SK-N-SH (cell line): Measurements from ENCODE around the gene CHST7. TPM values are rescaled to one million over a fixed set of nuclear protein-coding genes. Genes with fewer than 3 reads are reported as not detected.

Experiments
- CTCF ChIA-PET: fragments of 300-600, 350-600 bp; formaldehyde crosslinking; extraction: SDS; loops from one replicate; lab custom pipeline; 2021; lab: Yijun Ruan, JAX
- POLR2A ChIA-PET: fragments of 350-600 bp; sonication (Branson Sonifier 250); formaldehyde crosslinking; extraction: SDS; loops from one replicate; lab custom pipeline; 2020; ENCODE audit warnings: antibody characterized with exemption, inconsistent platforms; lab: Yijun Ruan, JAX
- DNase-seq: peaks from one replicate; pipeline ENCODE4 v3.0.0; 2012
- H2AFZ ChIP-seq: fragments of 200-600 bp; sonication (generic); 2 replicates; pipeline ENCODE4 v1.8.1; 2016; ENCODE audit warnings: antibody characterized with exemption, mild to moderate bottlenecking, low read depth
- H3F3A ChIP-seq: fragments of 200-600 bp; sonication (generic); replicated peaks from 2 replicates; pipeline ENCODE3; 2016; ENCODE audit warnings: antibody characterized with exemption, mild to moderate bottlenecking; ENCODE audit not compliant: insufficient read depth
- H3K27ac ChIP-seq, 2 experiments: fragments of 200-500 bp in 1 of 2; fragments of 200-600 bp in 1 of 2; sonication (Bioruptor generic) in 1 of 2; sonication (generic), shearing (Covaris generic) in 1 of 2; 2 replicates each; pipeline versions ENCODE4 v1.5.1 to v1.6.1; 2014 to 2016; ENCODE audit warnings: low read depth in 2 of 2, inconsistent platforms in 1 of 2, low read length in 1 of 2, mild to moderate bottlenecking in 1 of 2, mixed read lengths in 1 of 2
- H3K27me3 ChIP-seq: fragments of 200-600 bp; sonication (generic), shearing (Covaris generic); 2 replicates; pipeline ENCODE4 v1.6.1; 2016; ENCODE audit warnings: mixed run types; ENCODE audit not compliant: insufficient read depth
- H3K36me3 ChIP-seq, 2 experiments: fragments of 200-500 bp in 1 of 2; fragments of 200-600 bp in 1 of 2; sonication (Bioruptor generic) in 1 of 2; sonication (generic) in 1 of 2; replicated peaks in 1 of 2; 2 replicates each; pipeline versions ENCODE3 to v1.5.1; 2014 to 2016; ENCODE audit warnings: low read length in 1 of 2, mild to moderate bottlenecking in 1 of 2; ENCODE audit not compliant: insufficient read depth in 2 of 2, control insufficient read depth in 1 of 2
- H3K4me1 ChIP-seq, 2 experiments: fragments of 200-500 bp in 1 of 2; fragments of 200-600 bp in 1 of 2; sonication (Bioruptor generic) in 1 of 2; sonication (generic), shearing (Covaris generic) in 1 of 2; 2 replicates each; pipeline versions ENCODE4 v1.5.1 to v1.6.1; 2014 to 2016; ENCODE audit warnings: low read depth in 1 of 2, low read length in 1 of 2, mixed run types in 1 of 2; ENCODE audit not compliant: insufficient read depth in 2 of 2, control insufficient read depth in 1 of 2
- H3K4me2 ChIP-seq: fragments of 200-600 bp; sonication (generic), shearing (Covaris generic); 2 replicates; pipeline ENCODE4 v1.6.1; 2017; ENCODE audit warnings: mixed run types
- H3K4me3 ChIP-seq, 2 experiments: fragments of 200-500 bp in 1 of 2; fragments of 200-600 bp in 1 of 2; sonication (Bioruptor generic) in 1 of 2; sonication (generic), shearing (Covaris generic) in 1 of 2; 2 replicates each; pipeline versions ENCODE4 v1.5.1 to v1.8.1; 2014 to 2016; ENCODE audit warnings: low read depth in 2 of 2, inconsistent platforms in 1 of 2, low read length in 1 of 2, mild to moderate bottlenecking in 1 of 2, mixed read lengths in 1 of 2, moderate library complexity in 1 of 2
- H3K79me2 ChIP-seq: fragments of 200-600 bp; sonication (generic); 2 replicates; pipeline ENCODE4 v1.8.1; 2017; ENCODE audit warnings: mild to moderate bottlenecking; ENCODE audit not compliant: insufficient read depth
- H3K9ac ChIP-seq: fragments of 200-600 bp; sonication (generic); 2 replicates; pipeline ENCODE4 v1.6.1; 2017; ENCODE audit warnings: mixed run types
- H3K9me2 ChIP-seq: fragments of 200-600 bp; sonication (generic); 2 replicates; pipeline ENCODE4 v1.6.1; 2017; ENCODE audit warnings: mixed run types
- H3K9me3 ChIP-seq: fragments of 200-600 bp; sonication (generic); 2 replicates; pipeline ENCODE4 v1.6.1; 2017; ENCODE audit warnings: mixed run types, mild to moderate bottlenecking, moderate library complexity
- H4K20me1 ChIP-seq: fragments of 200-600 bp; sonication (generic); 2 replicates; pipeline ENCODE4 v1.6.1; 2017; ENCODE audit warnings: mild to moderate bottlenecking, mixed run types; ENCODE audit not compliant: insufficient read depth
- CHD2 ChIP-seq: fragments of 150-350 bp; IDR thresholded peaks from 2 replicates; pipeline ENCODE4 v1.6.1; 2018; ENCODE audit warnings: low read length; ENCODE audit not compliant: partially characterized antibody
- CTCF ChIP-seq: fragments of 200-600 bp; sonication (generic); IDR thresholded peaks from 2 replicates; pipeline ENCODE4 v1.6.1; 2017; ENCODE audit warnings: antibody characterized with exemption, mild to moderate bottlenecking, moderate library complexity
- ELF1 ChIP-seq: IDR thresholded peaks from 2 replicates; pipeline ENCODE4 v1.4.0; 2012
- FOXM1 ChIP-seq: IDR thresholded peaks from 2 replicates; pipeline ENCODE4 v1.4.0; 2012; ENCODE audit warnings: low read depth, mild to moderate bottlenecking
- GABPA ChIP-seq: IDR thresholded peaks from 2 replicates; pipeline ENCODE4 v1.4.0; 2012; ENCODE audit warnings: low read depth, mild to moderate bottlenecking
- MEF2A ChIP-seq: IDR thresholded peaks from 2 replicates; pipeline ENCODE4 v1.4.0; 2012; ENCODE audit warnings: low read depth, borderline replicate concordance
- NFIC ChIP-seq: IDR thresholded peaks from 2 replicates; pipeline ENCODE4 v1.4.0; 2012; ENCODE audit warnings: borderline replicate concordance
- NRF1 ChIP-seq: IDR thresholded peaks from 2 replicates; pipeline ENCODE4 v1.6.1; 2012; ENCODE audit warnings: low read depth, mild to moderate bottlenecking, low read length
- RCOR1 ChIP-seq: fragments of 150-350 bp; IDR thresholded peaks from 2 replicates; pipeline ENCODE4 v1.6.1; 2017; ENCODE audit warnings: antibody characterized with exemption, low read length
- REST ChIP-seq: IDR thresholded peaks from 2 replicates; pipeline ENCODE4 v1.6.1; 2012; ENCODE audit warnings: mild to moderate bottlenecking, low read depth, low read length, moderate library complexity
- RFX5 ChIP-seq: IDR thresholded peaks from 2 replicates; pipeline ENCODE4 v1.6.1; 2012; ENCODE audit warnings: mild to moderate bottlenecking, improper control_type of control experiment, low read length
- RXRA ChIP-seq: IDR thresholded peaks from 2 replicates; pipeline ENCODE4 v1.4.0; 2012; ENCODE audit warnings: low read depth, mild to moderate bottlenecking, borderline replicate concordance
- TEAD4 ChIP-seq: IDR thresholded peaks from 2 replicates; pipeline ENCODE4 v1.4.0; 2012; ENCODE audit warnings: mild to moderate bottlenecking, borderline replicate concordance; ENCODE audit not compliant: insufficient read depth
- USF2 ChIP-seq: fragments of 150-350 bp; IDR thresholded peaks from 2 replicates; pipeline ENCODE4 v1.6.1; 2017; ENCODE audit warnings: antibody characterized with exemption, low read length, low read depth, borderline replicate concordance
- YY1 ChIP-seq: IDR thresholded peaks from 2 replicates; pipeline ENCODE4 v1.4.0; 2012; ENCODE audit warnings: low read depth, mild to moderate bottlenecking
- WGBS: methylation state at CpG from one replicate; pipeline ENCODE4 v1.1.6; 2017; ENCODE audit warnings: low lambda C conversion rate; 5-methylcytosine and 5-hydroxymethylcytosine counted together
- polyA plus RNA-seq, 3 experiments: library from polyadenylated mRNA; depleted of rRNA; stranded (reverse); fragments of >200 nt; gene quantifications; 2 replicates each; pipeline ENCODE4 v1.2.3, GENCODE V29; 2012
- TF ChIP-seq, protein P1 (sequence below): IDR thresholded peaks from 2 replicates; pipeline ENCODE4 v1.4.0; 2012; ENCODE audit warnings: low read depth, borderline replicate concordance
- TF ChIP-seq, protein P2 (sequence below): IDR thresholded peaks from 2 replicates; pipeline ENCODE4 v1.4.0; 2012; ENCODE audit warnings: low read depth, borderline replicate concordance

The CHST7 gene
- polyA plus RNA-seq, 1 of the 3 experiments (the other 2 are of a cell fraction) = 6.2 TPM

DNA sequence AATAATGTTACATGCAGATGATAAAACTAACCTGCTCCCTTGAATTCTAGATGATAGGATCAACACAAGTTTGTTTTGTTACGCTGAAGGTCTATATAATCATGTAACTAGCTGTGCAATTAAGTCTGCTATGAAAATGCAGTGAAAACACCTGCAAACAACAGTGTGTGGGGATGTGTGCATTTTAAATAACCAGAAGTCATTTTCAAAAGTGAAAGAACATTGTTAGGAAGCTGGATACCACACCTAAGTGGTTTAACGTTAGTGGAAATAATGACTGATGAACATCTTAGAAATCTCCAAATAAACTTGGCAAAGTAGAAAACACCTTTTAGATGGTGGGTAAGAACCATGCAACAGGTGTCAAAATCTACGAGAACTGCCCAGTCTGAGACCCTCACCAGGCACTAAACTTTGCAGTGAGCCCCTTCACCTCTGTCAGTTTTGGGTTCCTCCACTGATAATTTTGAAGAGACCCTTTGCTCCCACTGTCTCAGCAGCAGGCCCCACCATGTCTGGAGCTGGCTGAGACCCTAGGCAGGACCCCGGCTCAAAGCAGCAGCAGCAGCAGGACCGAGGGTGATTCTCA lies 36.6 kb downstream of the CHST7 start:
- H3K9me3 ChIP-seq = no peaks in the 10 kb centered on the region
- no peaks in the 10 kb centered on the region for H4K20me1 ChIP-seq
- H3K9me2 ChIP-seq = no peaks in the 10 kb centered on the region
- WGBS = 54% methylated on average over 4 of the region's 5 CpGs
- H3K9ac ChIP-seq = no peak overlapping the region
- H3K36me3 ChIP-seq = no peaks in the 10 kb centered on the region
- H2AFZ ChIP-seq = no peak overlapping the region
- H3K4me3 ChIP-seq = no peak overlapping the region
- ChIA-PET CTCF (interaction anchor here (1.5 kb wide), 1 partner anchor 12 kb away, joined by 3 read pairs; no protein-coding TSS in a partner anchor), POLR2A (no interaction called here)
- H3K4me1 ChIP-seq = no peaks in the 10 kb centered on the region
- peaks cover 19% of the 10 kb centered on the region; the same call in 1 of the 2 replicates for H3K27me3 ChIP-seq
- no peak overlapping the region for H3K4me2 ChIP-seq
- H3K79me2 ChIP-seq = no peaks in the 10 kb centered on the region
- H3K27ac ChIP-seq = no peak overlapping the region
- no peak for DNase-seq
- no peak for TF ChIP-seq RXRA
- TF ChIP-seq YY1 = no peak
- no peak for TF ChIP-seq NFIC
- no peak for TF ChIP-seq TEAD4
- no peak for TF ChIP-seq RCOR1
- TF ChIP-seq USF2 = no peak
- no peak for TF ChIP-seq MEF2A
- TF ChIP-seq RFX5 = no peak
- no peak for TF ChIP-seq GABPA
- TF ChIP-seq CHD2 = no peak
- TF ChIP-seq REST = no peak
- TF ChIP-seq, protein P1, sequence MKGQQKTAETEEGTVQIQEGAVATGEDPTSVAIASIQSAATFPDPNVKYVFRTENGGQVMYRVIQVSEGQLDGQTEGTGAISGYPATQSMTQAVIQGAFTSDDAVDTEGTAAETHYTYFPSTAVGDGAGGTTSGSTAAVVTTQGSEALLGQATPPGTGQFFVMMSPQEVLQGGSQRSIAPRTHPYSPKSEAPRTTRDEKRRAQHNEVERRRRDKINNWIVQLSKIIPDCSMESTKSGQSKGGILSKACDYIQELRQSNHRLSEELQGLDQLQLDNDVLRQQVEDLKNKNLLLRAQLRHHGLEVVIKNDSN = no peak
- TF ChIP-seq ELF1 = no peak
- no peak for TF ChIP-seq NRF1
- TF ChIP-seq CTCF = no peak
- TF ChIP-seq, protein P2, sequence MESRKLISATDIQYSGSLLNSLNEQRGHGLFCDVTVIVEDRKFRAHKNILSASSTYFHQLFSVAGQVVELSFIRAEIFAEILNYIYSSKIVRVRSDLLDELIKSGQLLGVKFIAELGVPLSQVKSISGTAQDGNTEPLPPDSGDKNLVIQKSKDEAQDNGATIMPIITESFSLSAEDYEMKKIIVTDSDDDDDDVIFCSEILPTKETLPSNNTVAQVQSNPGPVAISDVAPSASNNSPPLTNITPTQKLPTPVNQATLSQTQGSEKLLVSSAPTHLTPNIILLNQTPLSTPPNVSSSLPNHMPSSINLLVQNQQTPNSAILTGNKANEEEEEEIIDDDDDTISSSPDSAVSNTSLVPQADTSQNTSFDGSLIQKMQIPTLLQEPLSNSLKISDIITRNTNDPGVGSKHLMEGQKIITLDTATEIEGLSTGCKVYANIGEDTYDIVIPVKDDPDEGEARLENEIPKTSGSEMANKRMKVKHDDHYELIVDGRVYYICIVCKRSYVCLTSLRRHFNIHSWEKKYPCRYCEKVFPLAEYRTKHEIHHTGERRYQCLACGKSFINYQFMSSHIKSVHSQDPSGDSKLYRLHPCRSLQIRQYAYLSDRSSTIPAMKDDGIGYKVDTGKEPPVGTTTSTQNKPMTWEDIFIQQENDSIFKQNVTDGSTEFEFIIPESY = no peak
- no peak for TF ChIP-seq FOXM1
- H3F3A ChIP-seq = peaks cover 3% of the 10 kb centered on the region
